CD4-positive, alpha-beta T cell treated with Interleukin-15 for 1 hour (primary cell): ENCODE data around the gene IL2RA.
A peak's percentile ranks its signal among the peaks of the same experiment; 100 is the strongest.
"Not testable (repeated sequence)": the region's sequence is repeated elsewhere in the genome, so short reads cannot be mapped to it uniquely, and the experiment has no call there.

Experiments used
- DNase-seq: peaks from one replicate; pipeline ENCODE4 v3.0.0-alpha.2; 2020

The IL2RA gene

GRCh38 chr10:6056411-6057135 lies 5.6 kb downstream of the IL2RA start:
- no peak for DNase-seq

GRCh38 chr10:6055929-6056328 lies 6.2 kb downstream of the IL2RA start:
- no peak for DNase-seq

- no peak for DNase-seq
Observed at GRCh38 chr10:6054884-6055283, 7.3 kb downstream of the IL2RA start.

GRCh38 chr10:6053816-6054631 lies 8.1 kb downstream of the IL2RA start:
- DNase-seq, result no peak

- no peak for DNase-seq
Observed at GRCh38 chr10:6053303-6053702, 8.9 kb downstream of the IL2RA start.

GRCh38 chr10:6052247-6053221 lies 9.6 kb downstream of the IL2RA start:
- DNase-seq, result peak; percentile 75

- peak; percentile 97 for DNase-seq
Observed at GRCh38 chr10:6050801-6051445, 11.2 kb downstream of the IL2RA start.

- DNase-seq, result no peak
Observed at GRCh38 chr10:6049031-6049400, 13.2 kb downstream of the IL2RA start.

GRCh38 chr10:6048281-6049030 lies 13.7 kb downstream of the IL2RA start:
- DNase-seq, result no peak

GRCh38 chr10:6047847-6048246 lies 14.3 kb downstream of the IL2RA start:
- DNase-seq, result no peak

GRCh38 chr10:6046773-6047611 lies 15.2 kb downstream of the IL2RA start:
- no peak for DNase-seq

GRCh38 chr10:6045878-6046772 lies 16.0 kb downstream of the IL2RA start:
- DNase-seq, result no peak

- no peak for DNase-seq
Observed at GRCh38 chr10:6045314-6045848, 16.8 kb downstream of the IL2RA start.

GRCh38 chr10:6044751-6045313 lies 17.3 kb downstream of the IL2RA start:
- no peak for DNase-seq

- no peak for DNase-seq
Observed at GRCh38 chr10:6044060-6044459, 18.1 kb downstream of the IL2RA start.

- not testable (repeated sequence) for DNase-seq
Observed at GRCh38 chr10:6043377-6043776, 18.8 kb downstream of the IL2RA start.

- no peak for DNase-seq
Observed at GRCh38 chr10:6040205-6040604, 22.0 kb downstream of the IL2RA start.

GRCh38 chr10:6039711-6040110 lies 22.5 kb downstream of the IL2RA start:
- DNase-seq, result no peak

- no peak for DNase-seq
Observed at GRCh38 chr10:6038071-6038631, 24.0 kb downstream of the IL2RA start.
